Panc1 (cell line): Measurements from ENCODE around the gene TRIO.

Experiments
- CTCF ChIP-seq: fragments of 450-650 bp; IDR thresholded peaks from 2 replicates; pipeline ENCODE4 v1.5.1; 2017; ENCODE audit warnings: mild to moderate bottlenecking
- REST ChIP-seq, 2 experiments: IDR thresholded peaks; 2 replicates each; pipeline ENCODE4 v1.6.1; 2011 to 2012; ENCODE audit warnings: low read depth in 2 of 2, control low read depth in 1 of 2, low read length in 1 of 2, mild to moderate bottlenecking in 1 of 2, moderate library complexity in 1 of 2; ENCODE audit not compliant: insufficient read depth in 1 of 2

GRCh38 chr5:14298126-14298847, 155.1 kb downstream of the TRIO start:
- TF ChIP-seq CTCF (no peak), REST (IDR thresholded peaks at IDR 0.05; ENCODE audit: insufficient read depth in 1 of 2, low read depth in 2 of 2, low read length in 1 of 2) (no peak)
